Choroid plexus epithelial cell (primary cell): Measurements from ENCODE around the gene TSPAN1.

Experiments
- DNase-seq: peaks from one replicate; pipeline ENCODE4 v3.0.0-alpha.2; 2010; ENCODE audit warnings: low read depth
- H3K4me3 ChIP-seq: 2 replicates; pipeline ENCODE4 v1.5.1; 2011; ENCODE audit warnings: low read depth, mild to moderate bottlenecking, control low read depth, low read length, moderate library complexity
- TF ChIP-seq, protein P1 (sequence below): conservative IDR thresholded peaks from 2 replicates; pipeline ENCODE4 v1.5.1; 2011; ENCODE audit warnings: low read depth, mild to moderate bottlenecking, control low read depth, inconsistent platforms, low read length, moderate library complexity

TSPAN1 gene, protein sequence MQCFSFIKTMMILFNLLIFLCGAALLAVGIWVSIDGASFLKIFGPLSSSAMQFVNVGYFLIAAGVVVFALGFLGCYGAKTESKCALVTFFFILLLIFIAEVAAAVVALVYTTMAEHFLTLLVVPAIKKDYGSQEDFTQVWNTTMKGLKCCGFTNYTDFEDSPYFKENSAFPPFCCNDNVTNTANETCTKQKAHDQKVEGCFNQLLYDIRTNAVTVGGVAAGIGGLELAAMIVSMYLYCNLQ

DNA sequence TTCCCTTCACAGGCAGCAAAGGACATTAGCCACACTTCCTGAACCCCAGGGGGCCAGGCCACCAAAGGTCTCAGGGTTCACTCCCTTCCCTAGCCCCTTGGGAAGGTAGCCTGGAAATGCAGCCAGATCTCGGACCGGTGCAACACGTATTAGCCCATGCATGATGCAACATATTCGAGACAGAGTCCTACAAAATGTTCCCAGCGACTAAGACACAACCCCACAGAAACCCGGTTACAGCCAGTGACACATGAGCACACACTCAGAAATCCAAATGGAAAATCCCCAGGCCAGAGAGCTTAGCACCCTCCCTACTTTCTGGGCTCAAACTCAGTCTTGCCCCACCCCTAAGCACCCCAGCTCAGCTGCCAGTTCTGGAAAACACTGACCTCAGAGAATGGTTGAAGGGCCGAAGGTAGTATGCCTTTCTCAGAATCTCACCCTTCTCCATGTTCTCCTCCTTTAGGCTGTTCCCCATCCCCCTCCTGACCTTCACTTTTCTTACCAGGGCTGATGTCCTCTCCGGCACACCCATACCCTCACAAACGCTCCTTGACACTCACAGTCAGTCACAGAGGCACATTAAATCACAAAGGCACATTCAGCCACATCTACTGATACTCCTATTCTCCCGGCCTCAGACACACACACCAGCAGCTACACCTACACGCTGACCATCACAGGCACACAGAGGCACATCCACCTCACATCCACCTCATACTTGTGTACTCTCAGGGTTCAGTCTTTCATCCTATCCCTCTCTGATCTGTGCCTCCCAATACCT, at the start of gene TSPAN1:
TSPAN1 (plus strand) TSS at position 640 of the 784 bp plus-strand sequence. CDS start 6,021 bp downstream, outside the sequence.
- peak; percentile 23 for DNase-seq
- TF ChIP-seq, protein P1, sequence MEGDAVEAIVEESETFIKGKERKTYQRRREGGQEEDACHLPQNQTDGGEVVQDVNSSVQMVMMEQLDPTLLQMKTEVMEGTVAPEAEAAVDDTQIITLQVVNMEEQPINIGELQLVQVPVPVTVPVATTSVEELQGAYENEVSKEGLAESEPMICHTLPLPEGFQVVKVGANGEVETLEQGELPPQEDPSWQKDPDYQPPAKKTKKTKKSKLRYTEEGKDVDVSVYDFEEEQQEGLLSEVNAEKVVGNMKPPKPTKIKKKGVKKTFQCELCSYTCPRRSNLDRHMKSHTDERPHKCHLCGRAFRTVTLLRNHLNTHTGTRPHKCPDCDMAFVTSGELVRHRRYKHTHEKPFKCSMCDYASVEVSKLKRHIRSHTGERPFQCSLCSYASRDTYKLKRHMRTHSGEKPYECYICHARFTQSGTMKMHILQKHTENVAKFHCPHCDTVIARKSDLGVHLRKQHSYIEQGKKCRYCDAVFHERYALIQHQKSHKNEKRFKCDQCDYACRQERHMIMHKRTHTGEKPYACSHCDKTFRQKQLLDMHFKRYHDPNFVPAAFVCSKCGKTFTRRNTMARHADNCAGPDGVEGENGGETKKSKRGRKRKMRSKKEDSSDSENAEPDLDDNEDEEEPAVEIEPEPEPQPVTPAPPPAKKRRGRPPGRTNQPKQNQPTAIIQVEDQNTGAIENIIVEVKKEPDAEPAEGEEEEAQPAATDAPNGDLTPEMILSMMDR: no peak
- no peak within 1 kb of the TSS for H3K4me3 ChIP-seq

DNA sequence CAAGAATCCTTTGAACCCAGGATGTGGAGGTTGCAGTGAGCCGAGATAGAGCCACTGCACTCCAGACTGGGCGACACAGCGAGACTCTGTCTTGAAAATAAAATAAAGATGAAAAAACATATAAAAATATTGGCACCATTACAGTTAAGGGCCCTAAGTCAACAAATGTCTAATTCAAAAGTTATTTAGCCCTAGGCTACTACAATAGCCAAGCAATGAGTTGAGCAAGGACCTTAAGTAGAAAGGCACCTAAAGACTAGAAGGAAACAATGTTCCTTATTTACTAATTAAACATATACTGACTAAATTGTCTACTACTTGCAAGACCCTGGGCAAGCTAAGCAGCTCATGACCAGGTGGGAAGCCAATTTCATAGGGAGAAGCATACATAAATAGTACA, 46.5 kb upstream of the TSPAN1 start:
- H3K4me3 ChIP-seq: no peak overlapping the region
- peak; percentile 31 for DNase-seq
- TF ChIP-seq, protein P1: no peak

DNA sequence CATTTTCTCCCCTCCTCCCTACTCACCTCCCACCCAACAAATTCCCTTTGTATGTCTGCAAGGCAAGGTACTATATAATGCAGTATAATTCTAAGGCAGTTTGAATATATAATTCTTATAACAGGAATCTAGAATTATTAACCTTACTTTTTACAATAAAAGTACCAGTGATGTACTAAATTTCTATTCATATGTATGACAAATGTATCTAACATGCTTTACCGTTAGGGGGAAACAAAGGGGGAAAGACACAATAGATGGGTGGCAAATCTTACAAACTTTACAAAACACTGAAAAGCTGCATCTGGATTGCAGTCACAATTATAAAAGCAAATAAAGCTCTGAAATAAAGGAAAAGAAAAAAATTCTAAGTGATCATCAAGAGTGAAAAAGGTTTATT, 44.8 kb upstream of the TSPAN1 start:
- TF ChIP-seq, protein P1: no peak
- no peak for DNase-seq
- H3K4me3 ChIP-seq: peak overlapping the region; percentile 74

DNA sequence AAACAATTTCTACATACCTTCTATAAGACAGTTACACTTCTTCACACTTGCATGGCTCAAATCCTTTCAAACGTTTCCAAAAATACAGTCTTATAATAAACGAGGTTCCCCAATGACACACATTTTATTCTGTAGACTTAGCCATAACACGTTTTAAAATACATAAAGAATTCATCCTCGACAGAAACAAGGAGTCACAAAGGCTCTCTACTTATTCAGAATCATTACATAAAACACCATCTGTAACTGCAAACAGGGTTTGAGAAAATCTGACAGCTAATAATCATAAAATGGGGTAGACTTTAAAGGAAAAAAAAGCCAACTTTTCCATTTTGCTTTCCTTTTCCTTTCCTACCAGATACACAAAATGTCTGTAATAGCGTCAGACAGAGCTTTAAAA, 44.3 kb upstream of the TSPAN1 start:
- H3K4me3 ChIP-seq: peak overlapping the region; percentile 74
- TF ChIP-seq, protein P1: no peak
- DNase-seq: no peak

DNA sequence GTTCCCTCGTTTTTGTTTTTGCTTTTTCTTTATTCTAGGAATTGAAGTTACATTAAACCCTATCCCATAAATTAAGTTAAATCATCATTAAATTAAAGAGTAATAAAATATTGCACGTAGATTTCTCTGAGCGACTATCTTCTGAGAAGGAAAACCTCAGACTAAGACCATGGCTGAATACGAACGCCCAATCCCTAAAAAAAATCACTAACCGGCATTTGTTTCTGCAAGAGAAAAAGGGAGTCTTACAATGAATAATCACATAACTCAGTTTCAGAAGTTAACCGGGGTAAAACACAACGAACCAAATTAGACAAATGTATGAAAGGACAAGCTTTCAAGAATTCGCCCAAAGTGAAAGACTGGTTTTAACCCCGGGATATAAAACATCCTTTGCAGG, 43.8 kb upstream of the TSPAN1 start:
- TF ChIP-seq, protein P1: no peak
- DNase-seq: peak; percentile 34
- H3K4me3 ChIP-seq: peak overlapping the region; percentile 74

DNA sequence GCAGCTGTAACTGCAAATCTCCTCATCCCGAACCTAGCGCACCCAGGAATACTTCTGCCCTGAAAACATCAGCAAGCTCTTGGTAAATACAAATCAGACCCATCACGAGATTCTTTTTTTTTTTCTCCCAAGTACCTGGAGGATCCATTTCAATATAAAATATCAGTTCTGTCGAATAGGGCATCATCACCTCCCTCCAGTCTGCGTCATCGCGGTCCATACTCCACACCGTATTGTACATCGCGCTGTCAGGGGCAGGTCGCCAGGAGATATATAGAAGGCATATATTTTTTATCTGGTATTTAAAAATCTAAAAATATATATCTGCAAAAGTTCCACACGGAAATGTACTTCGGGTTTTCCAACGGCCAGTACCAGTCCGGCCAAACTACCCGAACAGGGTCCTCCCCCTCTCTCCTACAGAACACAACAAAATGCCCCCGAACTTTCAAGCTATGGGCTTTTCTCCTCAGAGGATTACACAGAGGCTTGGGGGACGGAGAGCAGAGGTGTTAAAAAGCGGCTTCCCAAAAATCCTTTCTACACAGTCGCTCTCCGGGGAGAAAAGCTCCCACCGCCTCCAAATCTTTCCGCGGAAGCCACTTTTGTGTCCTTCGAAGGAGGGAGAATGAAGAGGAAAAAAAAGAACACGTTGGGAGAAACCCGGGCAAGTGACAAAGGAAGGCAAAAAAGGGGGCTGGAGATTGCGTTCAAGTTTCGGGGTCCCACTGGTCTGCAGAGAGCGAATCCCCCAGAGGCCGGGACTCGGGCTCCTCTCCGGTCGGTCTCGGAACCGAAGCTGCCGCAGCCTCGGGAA, 43.0 kb upstream of the TSPAN1 start:
- DNase-seq: peak; percentile 44
- TF ChIP-seq, protein P1: no peak
- peak overlapping the region; percentile 74 for H3K4me3 ChIP-seq
